Left renal pelvis (tissue), 4 donors: ENCODE measurements around the gene CISD1. TPM values are rescaled to one million over a fixed set of nuclear protein-coding genes. Genes with fewer than 3 reads are reported as not detected.
"Not testable (repeated sequence)": the region's sequence is repeated elsewhere in the genome, so short reads cannot be mapped to it uniquely, and the experiment has no call there.

Experiments
- DNase-seq, 4 donors: peaks; one replicate each; pipeline ENCODE4 v3.0.0-alpha.2; 2013; ENCODE audit warnings: low read depth in 4 of 4, low spot score in 3 of 4
- polyA plus RNA-seq, 4 donors: library from polyadenylated mRNA; unstranded; fragments of 120-200 nt; gene quantifications; one replicate each; pipeline ENCODE4 v1.2.1, GENCODE V29; 2013; ENCODE audit not compliant: insufficient read length in 4 of 4

The CISD1 gene
- polyA plus RNA-seq = 10 to 100 TPM; 16.6 to 56.2 (median 51.8) TPM

GRCh38 chr10:58268946-58269781 is at the start of gene CISD1:
Gene CISD1 (plus strand): TSS chr10:58269162. CDS start chr10:58269274, 112 bp downstream.
- peak; percentile 93 to 98 (median 98) for DNase-seq

GRCh38 chr10:58219875-58220274 is 49.1 kb upstream of the CISD1 start:
- DNase-seq = no peak

GRCh38 chr10:58220769-58221451 is 48.1 kb upstream of the CISD1 start:
- DNase-seq = no peak

- DNase-seq = no peak
Observed at GRCh38 chr10:58225654-58226053, 43.3 kb upstream of the CISD1 start.

- DNase-seq = not testable (repeated sequence)
Observed at GRCh38 chr10:58229856-58230255, 39.1 kb upstream of the CISD1 start.

- DNase-seq = no peak
Observed at GRCh38 chr10:58237014-58237834, 31.7 kb upstream of the CISD1 start.

- DNase-seq = no peak
Observed at GRCh38 chr10:58239561-58240169, 29.3 kb upstream of the CISD1 start.

GRCh38 chr10:58240531-58240930 is 28.4 kb upstream of the CISD1 start:
- DNase-seq = no peak

GRCh38 chr10:58241346-58241745 is 27.6 kb upstream of the CISD1 start:
- DNase-seq = no peak

- DNase-seq = no peak
Observed at GRCh38 chr10:58243269-58243668, 25.7 kb upstream of the CISD1 start.

GRCh38 chr10:58243801-58244200 is 25.2 kb upstream of the CISD1 start:
- DNase-seq = not testable (repeated sequence)

GRCh38 chr10:58244242-58244641 is 24.7 kb upstream of the CISD1 start:
- not testable (repeated sequence) for DNase-seq

GRCh38 chr10:58244666-58245065 is 24.3 kb upstream of the CISD1 start:
- DNase-seq = not testable (repeated sequence)

- DNase-seq = no peak
Observed at GRCh38 chr10:58253184-58253583, 15.8 kb upstream of the CISD1 start.

- DNase-seq = no peak
Observed at GRCh38 chr10:58254644-58255043, 14.3 kb upstream of the CISD1 start.

GRCh38 chr10:58256013-58256780 is 12.8 kb upstream of the CISD1 start:
- DNase-seq = not testable (repeated sequence)

GRCh38 chr10:58258977-58259692 is 9.8 kb upstream of the CISD1 start:
- DNase-seq = no peak

- no peak for DNase-seq
Observed at GRCh38 chr10:58260334-58260733, 8.6 kb upstream of the CISD1 start.

GRCh38 chr10:58262766-58263165 is 6.2 kb upstream of the CISD1 start:
- DNase-seq = no peak
